AG04450 (cell line): Measurements from ENCODE around the gene CRACDL. TPM values are rescaled to one million over a fixed set of nuclear protein-coding genes. Genes with fewer than 3 reads are reported as not detected.

Experiments
- CTCF ChIA-PET: fragments of 300-600, 350-600 bp; formaldehyde crosslinking; extraction: SDS; loops from one replicate; lab custom pipeline; 2022; ENCODE audit warnings: antibody characterized with exemption, inconsistent platforms; lab: Charles Lee
- POLR2A ChIA-PET: fragments of 350-600 bp; formaldehyde crosslinking; extraction: SDS; loops from one replicate; lab custom pipeline; 2021; ENCODE audit warnings: antibody characterized with exemption, inconsistent platforms; lab: Yijun Ruan, JAX
- DNase-seq: peaks from one replicate; pipeline ENCODE4 v3.0.0-alpha.2; 2011; ENCODE audit warnings: low read depth, low spot score
- H3K27ac ChIP-seq: one replicate; pipeline ENCODE4 v1.5.1; 2012; ENCODE audit warnings: low read depth, low read length, control low read depth
- H3K27me3 ChIP-seq: one replicate; pipeline ENCODE4 v1.6.0; 2012; ENCODE audit warnings: low read length; ENCODE audit not compliant: control insufficient read depth, insufficient read depth
- H3K4me3 ChIP-seq: 2 replicates; pipeline ENCODE4 v1.5.1; 2011; ENCODE audit warnings: mild to moderate bottlenecking, low read depth, low read length, control low read depth
- H3K9me3 ChIP-seq: 2 replicates; pipeline ENCODE4 v1.5.1; 2012; ENCODE audit warnings: low read length; ENCODE audit not compliant: control insufficient read depth, insufficient read depth
- CTCF ChIP-seq: IDR thresholded peaks from 2 replicates; pipeline ENCODE4 v1.5.1; 2011; ENCODE audit warnings: low read depth, low read length, control low read depth, inconsistent platforms
- polyA plus RNA-seq: library from polyadenylated mRNA; depleted of rRNA; stranded (reverse); fragments of >200 nt; gene quantifications from 2 replicates; pipeline ENCODE4 v1.2.3, GENCODE V29; 2011

The CRACDL gene
- polyA plus RNA-seq, 1 experiment = not detected

GRCh38 chr2:98867539-98868309, 68.3 kb downstream of the CRACDL start:
- ChIA-PET CTCF (no interaction called here), POLR2A (interaction anchor here (0.6 kb wide), 1 partner anchor 457 kb away, joined by 4 read pairs; no protein-coding TSS in a partner anchor)
- Histone ChIP-seq H3K27me3 (peaks cover 2% of the 10 kb centered on the region), H3K9me3 (no peaks in the 10 kb centered on the region), H3K4me3 (no peak overlapping the region), H3K27ac (no peak overlapping the region)
- TF ChIP-seq CTCF = no peak
- no peak for DNase-seq

- POLR2A ChIA-PET = no interaction called here
- no peak for TF ChIP-seq CTCF
- H3K27me3 ChIP-seq = no peaks in the 10 kb centered on the region
- H3K27ac ChIP-seq = no peak overlapping the region
- no peak overlapping the region for H3K4me3 ChIP-seq
- H3K9me3 ChIP-seq = no peaks in the 10 kb centered on the region; the same call in 1 of the 2 replicates
- DNase-seq = no peak
- CTCF ChIA-PET = no interaction called here
Observed at GRCh38 chr2:98866033-98866432, 70.0 kb downstream of the CRACDL start.

GRCh38 chr2:98861601-98862000, 74.4 kb downstream of the CRACDL start:
- TF ChIP-seq CTCF = no peak
- no peaks in the 10 kb centered on the region for H3K27me3 ChIP-seq
- ChIA-PET CTCF (no interaction called here), POLR2A (no interaction called here)
- H3K9me3 ChIP-seq = no peaks in the 10 kb centered on the region; the same call in 1 of the 2 replicates
- no peak overlapping the region for H3K4me3 ChIP-seq
- no peak overlapping the region for H3K27ac ChIP-seq
- DNase-seq = no peak

- TF ChIP-seq CTCF = no peak
- POLR2A ChIA-PET = no interaction called here
Observed at GRCh38 chr2:98859323-98859722, 76.7 kb downstream of the CRACDL start.

GRCh38 chr2:98857001-98857400, 79.0 kb downstream of the CRACDL start:
- ChIA-PET POLR2A (no interaction called here), CTCF (no interaction called here)
- Histone ChIP-seq H3K4me3 (no peak overlapping the region), H3K27me3 (no peaks in the 10 kb centered on the region), H3K27ac (no peak overlapping the region), H3K9me3 (no peaks in the 10 kb centered on the region; the same call in 1 of the 2 replicates)
- DNase-seq = no peak
- TF ChIP-seq CTCF = no peak

More at GRCh38 chr2:98859323-98859722, 76.7 kb downstream of the CRACDL start:
- CTCF ChIA-PET = no interaction called here
- no peaks in the 10 kb centered on the region; the same call in 1 of the 2 replicates for H3K9me3 ChIP-seq
- DNase-seq = no peak
- H3K27me3 ChIP-seq = no peaks in the 10 kb centered on the region
- H3K27ac ChIP-seq = no peak overlapping the region
- no peak overlapping the region for H3K4me3 ChIP-seq
